ENCODE results near the gene ANAPC15.
"Not testable (repeated sequence)": the region's sequence is repeated elsewhere in the genome, so short reads cannot be mapped to it uniquely, and the experiment has no call there.

DNA sequence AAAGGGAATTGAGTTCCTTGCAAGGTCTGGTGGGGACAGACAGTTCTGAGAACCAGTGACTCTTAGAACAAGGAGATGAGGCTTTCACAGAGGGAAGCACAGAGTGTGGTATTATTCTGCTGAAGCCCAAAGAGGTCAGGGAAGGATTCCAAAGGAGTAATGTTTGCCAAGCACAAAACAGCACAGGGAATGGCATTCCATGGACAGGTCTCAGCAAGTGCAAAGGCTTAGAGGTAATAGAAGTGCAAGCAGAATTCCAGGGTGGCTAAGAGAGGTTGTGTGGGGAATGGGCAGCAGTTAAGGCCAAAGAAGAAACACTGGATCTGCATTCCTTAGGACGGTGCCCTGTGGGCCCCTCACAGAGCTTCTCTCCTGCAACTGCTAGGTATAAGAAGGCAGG is 29.6 kb upstream of the ANAPC15 start:
- not testable (repeated sequence) for TF ChIP-seq MYC (IDR thresholded peaks at IDR 0.05; ENCODE audit: low read depth, low read length); POLR2A (IDR thresholded peaks at IDR 0.05; ENCODE audit: low read depth, low read length); POLR2AphosphoS5 (IDR thresholded peaks at IDR 0.05; ENCODE audit: insufficient read depth, low read depth, low read length); GATA2 (IDR thresholded peaks at IDR 0.05; ENCODE audit: insufficient read depth, insufficient read length, low read depth, low read length); EZH2 (IDR thresholded peaks at IDR 0.05; ENCODE audit: borderline replicate concordance, low read depth, low read length, severe bottlenecking)
- TF ChIP-seq, protein P1, sequence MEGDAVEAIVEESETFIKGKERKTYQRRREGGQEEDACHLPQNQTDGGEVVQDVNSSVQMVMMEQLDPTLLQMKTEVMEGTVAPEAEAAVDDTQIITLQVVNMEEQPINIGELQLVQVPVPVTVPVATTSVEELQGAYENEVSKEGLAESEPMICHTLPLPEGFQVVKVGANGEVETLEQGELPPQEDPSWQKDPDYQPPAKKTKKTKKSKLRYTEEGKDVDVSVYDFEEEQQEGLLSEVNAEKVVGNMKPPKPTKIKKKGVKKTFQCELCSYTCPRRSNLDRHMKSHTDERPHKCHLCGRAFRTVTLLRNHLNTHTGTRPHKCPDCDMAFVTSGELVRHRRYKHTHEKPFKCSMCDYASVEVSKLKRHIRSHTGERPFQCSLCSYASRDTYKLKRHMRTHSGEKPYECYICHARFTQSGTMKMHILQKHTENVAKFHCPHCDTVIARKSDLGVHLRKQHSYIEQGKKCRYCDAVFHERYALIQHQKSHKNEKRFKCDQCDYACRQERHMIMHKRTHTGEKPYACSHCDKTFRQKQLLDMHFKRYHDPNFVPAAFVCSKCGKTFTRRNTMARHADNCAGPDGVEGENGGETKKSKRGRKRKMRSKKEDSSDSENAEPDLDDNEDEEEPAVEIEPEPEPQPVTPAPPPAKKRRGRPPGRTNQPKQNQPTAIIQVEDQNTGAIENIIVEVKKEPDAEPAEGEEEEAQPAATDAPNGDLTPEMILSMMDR (IDR thresholded peaks at IDR 0.05; ENCODE audit: extremely low read depth in 1 of 2, insufficient read depth in 1 of 2, low read depth in 1 of 2, low read length in 2 of 2) = not testable (repeated sequence)
- TF ChIP-seq, protein P2, sequence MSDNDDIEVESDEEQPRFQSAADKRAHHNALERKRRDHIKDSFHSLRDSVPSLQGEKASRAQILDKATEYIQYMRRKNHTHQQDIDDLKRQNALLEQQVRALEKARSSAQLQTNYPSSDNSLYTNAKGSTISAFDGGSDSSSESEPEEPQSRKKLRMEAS (IDR thresholded peaks at IDR 0.05; ENCODE audit: insufficient read depth, insufficient read length) = not testable (repeated sequence)

Measured in endothelial cell of umbilical vein (primary cell).